Measurements from ENCODE around the gene IFNA5.

Gene IFNA5

GRCh38 chr9:21294904-21295538 lies 10.1 kb downstream of the IFNA5 start:
- DNase-seq (ENCODE audit: low read depth in 1 of 2, low spot score in 1 of 2) = no peak

- DNase-seq (ENCODE audit: low read depth in 1 of 2, low spot score in 1 of 2) = no peak
These were observed 10.7 kb downstream of the IFNA5 start for GRCh38 chr9:21294364-21294774.

- DNase-seq (ENCODE audit: low read depth in 1 of 2, low spot score in 1 of 2) = no peak
These were observed 15.3 kb downstream of the IFNA5 start for GRCh38 chr9:21289848-21290247.

GRCh38 chr9:21287280-21287679 lies 17.8 kb downstream of the IFNA5 start:
- no peak for DNase-seq (ENCODE audit: low read depth in 1 of 2, low spot score in 1 of 2)

GRCh38 chr9:21286659-21287058 lies 18.5 kb downstream of the IFNA5 start:
- no peak for DNase-seq (ENCODE audit: low read depth in 1 of 2, low spot score in 1 of 2)

GRCh38 chr9:21286099-21286498 lies 19.0 kb downstream of the IFNA5 start:
- no peak for DNase-seq (ENCODE audit: low read depth in 1 of 2, low spot score in 1 of 2)

GRCh38 chr9:21281275-21281674 lies 23.8 kb downstream of the IFNA5 start:
- DNase-seq (ENCODE audit: low read depth in 1 of 2, low spot score in 1 of 2) = no peak

- no peak for DNase-seq (ENCODE audit: low read depth in 1 of 2, low spot score in 1 of 2)
These were observed 36.8 kb downstream of the IFNA5 start for GRCh38 chr9:21268347-21268657.

GRCh38 chr9:21267485-21268346 lies 37.4 kb downstream of the IFNA5 start:
- DNase-seq (ENCODE audit: low read depth in 1 of 2, low spot score in 1 of 2) = no peak

GRCh38 chr9:21266733-21267484 lies 38.2 kb downstream of the IFNA5 start:
- no peak for DNase-seq (ENCODE audit: low read depth in 1 of 2, low spot score in 1 of 2)

- DNase-seq (ENCODE audit: low read depth in 1 of 2, low spot score in 1 of 2) = no peak
These were observed 39.5 kb downstream of the IFNA5 start for GRCh38 chr9:21265421-21266189.

GRCh38 chr9:21255538-21256212 lies 49.4 kb downstream of the IFNA5 start:
- DNase-seq (ENCODE audit: low read depth in 1 of 2, low spot score in 1 of 2) = no peak
